ENCODE results near the gene CNTRL. TPM values are rescaled to one million over a fixed set of nuclear protein-coding genes. Genes with fewer than 3 reads are reported as not detected.
"Not testable (repeated sequence)": the region's sequence is repeated elsewhere in the genome, so short reads cannot be mapped to it uniquely, and the experiment has no call there.

Gene CNTRL, protein sequence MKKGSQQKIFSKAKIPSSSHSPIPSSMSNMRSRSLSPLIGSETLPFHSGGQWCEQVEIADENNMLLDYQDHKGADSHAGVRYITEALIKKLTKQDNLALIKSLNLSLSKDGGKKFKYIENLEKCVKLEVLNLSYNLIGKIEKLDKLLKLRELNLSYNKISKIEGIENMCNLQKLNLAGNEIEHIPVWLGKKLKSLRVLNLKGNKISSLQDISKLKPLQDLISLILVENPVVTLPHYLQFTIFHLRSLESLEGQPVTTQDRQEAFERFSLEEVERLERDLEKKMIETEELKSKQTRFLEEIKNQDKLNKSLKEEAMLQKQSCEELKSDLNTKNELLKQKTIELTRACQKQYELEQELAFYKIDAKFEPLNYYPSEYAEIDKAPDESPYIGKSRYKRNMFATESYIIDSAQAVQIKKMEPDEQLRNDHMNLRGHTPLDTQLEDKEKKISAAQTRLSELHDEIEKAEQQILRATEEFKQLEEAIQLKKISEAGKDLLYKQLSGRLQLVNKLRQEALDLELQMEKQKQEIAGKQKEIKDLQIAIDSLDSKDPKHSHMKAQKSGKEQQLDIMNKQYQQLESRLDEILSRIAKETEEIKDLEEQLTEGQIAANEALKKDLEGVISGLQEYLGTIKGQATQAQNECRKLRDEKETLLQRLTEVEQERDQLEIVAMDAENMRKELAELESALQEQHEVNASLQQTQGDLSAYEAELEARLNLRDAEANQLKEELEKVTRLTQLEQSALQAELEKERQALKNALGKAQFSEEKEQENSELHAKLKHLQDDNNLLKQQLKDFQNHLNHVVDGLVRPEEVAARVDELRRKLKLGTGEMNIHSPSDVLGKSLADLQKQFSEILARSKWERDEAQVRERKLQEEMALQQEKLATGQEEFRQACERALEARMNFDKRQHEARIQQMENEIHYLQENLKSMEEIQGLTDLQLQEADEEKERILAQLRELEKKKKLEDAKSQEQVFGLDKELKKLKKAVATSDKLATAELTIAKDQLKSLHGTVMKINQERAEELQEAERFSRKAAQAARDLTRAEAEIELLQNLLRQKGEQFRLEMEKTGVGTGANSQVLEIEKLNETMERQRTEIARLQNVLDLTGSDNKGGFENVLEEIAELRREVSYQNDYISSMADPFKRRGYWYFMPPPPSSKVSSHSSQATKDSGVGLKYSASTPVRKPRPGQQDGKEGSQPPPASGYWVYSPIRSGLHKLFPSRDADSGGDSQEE (N-terminal part only)
- 10 to 100 TPM; 45.4 to 48.6 (median 46.5) TPM for total RNA-seq

DNA sequence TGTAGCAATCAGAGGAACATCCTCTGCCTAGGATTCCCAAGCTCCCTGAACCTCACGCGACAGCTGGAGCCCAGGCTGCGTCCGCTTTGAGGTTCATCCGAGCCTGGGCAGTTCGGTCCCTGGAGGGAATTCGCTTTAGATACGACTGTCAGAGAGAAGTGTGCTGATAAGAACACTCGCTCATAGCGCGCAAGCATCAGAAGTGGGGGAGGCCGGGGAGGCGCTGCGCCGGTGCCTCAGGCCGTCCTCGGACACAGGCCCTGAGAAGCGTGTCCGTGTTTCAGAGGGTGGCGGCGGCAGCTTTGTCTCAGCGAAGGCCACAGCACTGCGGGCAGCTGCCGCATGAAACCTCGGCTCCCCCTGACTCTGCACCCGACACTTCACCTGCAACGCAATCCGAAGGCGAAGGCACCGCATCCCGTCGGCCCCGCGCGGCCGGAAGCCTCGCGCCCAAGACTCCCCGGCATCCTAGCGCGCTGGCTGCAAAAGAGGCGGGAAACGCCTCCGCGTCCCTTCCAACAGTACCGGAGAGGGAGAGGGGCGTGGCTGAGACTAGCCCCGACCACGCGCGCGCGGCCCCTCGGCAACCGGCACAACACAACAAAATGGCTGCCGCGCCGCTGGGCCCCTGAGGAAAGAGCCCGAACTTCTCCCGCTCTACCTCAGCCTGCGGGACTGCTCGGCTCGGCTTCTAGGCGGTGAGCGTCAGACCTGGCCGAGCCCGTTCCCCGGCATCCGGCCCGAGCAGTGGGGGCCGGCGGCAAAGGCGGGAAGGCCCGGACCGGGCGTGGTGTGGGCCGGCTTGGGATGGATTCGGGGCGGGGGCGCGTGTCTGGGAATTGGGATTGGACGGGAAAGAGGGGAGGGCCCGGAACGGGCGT lies at the start of gene CNTRL:
TSS of gene CNTRL (plus strand) at position 586 of the 881 bp plus-strand sequence. CDS start 13,372 bp downstream, outside the sequence.
- ATAC-seq (peak; percentile 88 to 89), DNase-seq (peak; percentile 79)
- Mint-ChIP-seq H3K36me3 (ENCODE audit: insufficient read depth) (no peaks in the 10 kb centered on the region), H3K27me3 (ENCODE audit: low read depth) (no peaks in the 10 kb centered on the region), H3K4me1 (ENCODE audit: low read depth) (peaks cover 56% of the 10 kb centered on the region), H3K9me3 (no peaks in the 10 kb centered on the region), H3K4me3 (peak within 1 kb of the TSS; percentile 99)

- no peaks in the 10 kb centered on the region for H3K36me3 Mint-ChIP-seq (ENCODE audit: insufficient read depth)
- H3K4me1 Mint-ChIP-seq (ENCODE audit: low read depth) = no peaks in the 10 kb centered on the region
- no peaks in the 10 kb centered on the region for H3K9me3 Mint-ChIP-seq
- H3K27me3 Mint-ChIP-seq (ENCODE audit: low read depth) = no peaks in the 10 kb centered on the region
- ATAC-seq (no peak), DNase-seq (no peak)
- no peak overlapping the region for H3K4me3 Mint-ChIP-seq
Measured at GRCh38 chr9:121026260-121026691, 48.5 kb upstream of the CNTRL start.

GRCh38 chr9:121026768-121027167 lies 48.0 kb upstream of the CNTRL start:
- Mint-ChIP-seq H3K4me1 (ENCODE audit: low read depth) (no peaks in the 10 kb centered on the region), H3K36me3 (ENCODE audit: insufficient read depth) (no peaks in the 10 kb centered on the region), H3K9me3 (no peaks in the 10 kb centered on the region), H3K4me3 (no peak overlapping the region), H3K27me3 (ENCODE audit: low read depth) (no peaks in the 10 kb centered on the region)
- DNase-seq (no peak), ATAC-seq (no peak)

DNA sequence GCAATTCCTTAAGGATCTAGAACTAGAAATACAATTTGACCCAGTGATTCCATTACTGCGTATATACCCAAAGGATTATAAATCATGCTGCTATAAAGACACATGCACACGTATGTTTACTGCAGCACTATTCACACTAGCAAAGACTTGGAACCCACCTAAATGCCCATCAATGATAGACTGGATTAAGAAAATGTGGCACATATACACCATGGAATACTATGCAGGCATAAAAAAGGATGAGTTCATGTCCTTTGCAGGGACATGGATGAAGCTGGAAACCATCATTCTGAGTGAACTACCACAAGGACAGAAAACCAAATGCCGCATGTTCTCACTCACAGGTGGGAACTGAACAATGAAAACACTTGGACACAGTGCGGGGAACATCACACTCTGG lies 46.5 kb upstream of the CNTRL start:
- H3K9me3 Mint-ChIP-seq; H3K4me1 Mint-ChIP-seq (ENCODE audit: low read depth); H3K27me3 Mint-ChIP-seq (ENCODE audit: low read depth); H3K4me3 Mint-ChIP-seq; DNase-seq; ATAC-seq; H3K36me3 Mint-ChIP-seq (ENCODE audit: insufficient read depth): not testable (repeated sequence)

DNA sequence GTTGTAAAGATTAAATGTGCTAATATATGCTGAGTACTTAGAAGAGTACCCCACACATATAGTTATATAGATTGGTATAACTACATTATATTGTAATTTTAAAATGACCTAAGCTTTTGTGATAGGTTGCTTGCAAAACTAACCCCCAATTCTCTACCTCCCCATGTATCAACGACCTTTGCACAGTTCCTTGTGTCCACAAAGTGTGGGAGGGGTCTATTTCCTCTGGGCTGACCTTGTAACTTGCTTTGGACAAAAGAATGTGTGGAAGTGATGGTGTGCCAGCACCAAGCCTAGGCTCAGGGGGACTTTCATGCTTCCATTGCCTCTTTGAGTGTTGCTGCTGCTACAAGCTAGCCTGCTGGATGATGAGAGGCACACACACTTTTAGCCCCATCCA lies 45.3 kb upstream of the CNTRL start:
- no peak for ATAC-seq
- H3K27me3 Mint-ChIP-seq (ENCODE audit: low read depth) = no peaks in the 10 kb centered on the region
- H3K4me1 Mint-ChIP-seq (ENCODE audit: low read depth) = no peaks in the 10 kb centered on the region
- H3K9me3 Mint-ChIP-seq = no peaks in the 10 kb centered on the region
- no peak overlapping the region for H3K4me3 Mint-ChIP-seq
- H3K36me3 Mint-ChIP-seq (ENCODE audit: insufficient read depth) = no peaks in the 10 kb centered on the region
- no peak for DNase-seq

DNA sequence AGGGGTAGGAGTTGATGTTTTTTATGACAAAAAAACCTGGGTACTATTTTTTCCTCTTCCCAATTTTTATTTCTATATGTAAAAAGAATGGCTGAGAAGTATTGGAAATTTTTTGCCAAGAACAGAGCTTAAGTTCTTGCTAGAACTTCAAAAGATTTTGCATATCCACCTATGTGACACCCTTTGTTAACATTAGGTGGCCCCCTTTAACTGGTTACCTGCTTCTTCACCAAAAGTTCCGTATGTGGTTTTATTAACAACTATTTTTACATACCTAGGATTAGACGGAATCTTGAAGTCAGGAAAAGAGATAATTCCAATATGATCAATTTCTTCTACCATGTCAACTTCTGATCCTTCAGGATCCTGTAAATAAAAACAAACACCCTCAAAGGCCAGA lies 40.2 kb upstream of the CNTRL start:
- Mint-ChIP-seq H3K36me3 (ENCODE audit: insufficient read depth) (peaks cover 4% of the 10 kb centered on the region), H3K4me1 (ENCODE audit: low read depth) (no peaks in the 10 kb centered on the region), H3K9me3 (peaks cover 6% of the 10 kb centered on the region), H3K27me3 (ENCODE audit: low read depth) (no peaks in the 10 kb centered on the region), H3K4me3 (no peak overlapping the region)
- ATAC-seq (no peak), DNase-seq (no peak)

DNA sequence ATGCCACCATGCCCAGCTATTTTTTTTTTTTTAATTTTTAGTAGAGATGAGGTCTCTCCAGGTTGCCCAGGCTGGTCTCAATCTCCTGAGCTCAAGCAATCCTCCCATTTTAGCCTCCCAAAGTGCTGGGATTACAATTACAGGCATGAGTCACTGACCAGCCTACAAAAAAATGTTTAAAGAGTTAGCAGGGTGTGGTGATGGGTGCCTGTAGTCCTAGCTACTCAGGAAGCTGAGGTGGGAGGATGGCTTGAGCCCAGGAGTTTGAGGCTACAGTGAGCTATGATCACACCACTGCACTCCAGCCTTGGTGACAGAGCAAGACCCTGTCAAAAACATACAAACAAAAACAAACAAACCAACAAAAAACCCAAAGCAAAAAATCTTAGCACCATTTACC lies 39.0 kb upstream of the CNTRL start:
- not testable (repeated sequence) for H3K4me1 Mint-ChIP-seq (ENCODE audit: low read depth); DNase-seq; ATAC-seq; H3K27me3 Mint-ChIP-seq (ENCODE audit: low read depth); H3K4me3 Mint-ChIP-seq; H3K36me3 Mint-ChIP-seq (ENCODE audit: insufficient read depth); H3K9me3 Mint-ChIP-seq

DNA sequence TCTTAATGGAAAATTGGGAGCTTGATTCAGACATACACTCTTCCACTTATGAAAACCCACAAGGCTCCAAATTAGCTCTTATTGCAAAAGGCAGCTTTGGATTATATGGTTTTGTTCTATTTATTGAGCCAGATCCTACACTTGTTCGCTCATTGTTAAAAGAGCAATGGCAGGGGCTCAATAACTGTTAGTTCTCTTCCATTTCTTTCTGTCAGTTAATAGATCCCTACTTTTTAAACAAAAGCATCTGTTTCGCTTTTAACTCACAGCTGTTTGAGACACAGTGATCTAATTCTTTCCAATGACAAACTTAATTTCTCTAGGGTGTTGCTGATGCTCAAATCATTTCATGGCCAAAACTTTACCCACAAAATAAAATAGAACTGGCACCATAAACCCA lies 36.4 kb upstream of the CNTRL start:
- H3K27me3 Mint-ChIP-seq (ENCODE audit: low read depth) = no peaks in the 10 kb centered on the region
- no peaks in the 10 kb centered on the region for H3K4me1 Mint-ChIP-seq (ENCODE audit: low read depth)
- no peak for ATAC-seq
- peaks cover 4% of the 10 kb centered on the region for H3K36me3 Mint-ChIP-seq (ENCODE audit: insufficient read depth)
- DNase-seq = no peak
- H3K4me3 Mint-ChIP-seq = no peak overlapping the region
- H3K9me3 Mint-ChIP-seq = peaks cover 6% of the 10 kb centered on the region

DNA sequence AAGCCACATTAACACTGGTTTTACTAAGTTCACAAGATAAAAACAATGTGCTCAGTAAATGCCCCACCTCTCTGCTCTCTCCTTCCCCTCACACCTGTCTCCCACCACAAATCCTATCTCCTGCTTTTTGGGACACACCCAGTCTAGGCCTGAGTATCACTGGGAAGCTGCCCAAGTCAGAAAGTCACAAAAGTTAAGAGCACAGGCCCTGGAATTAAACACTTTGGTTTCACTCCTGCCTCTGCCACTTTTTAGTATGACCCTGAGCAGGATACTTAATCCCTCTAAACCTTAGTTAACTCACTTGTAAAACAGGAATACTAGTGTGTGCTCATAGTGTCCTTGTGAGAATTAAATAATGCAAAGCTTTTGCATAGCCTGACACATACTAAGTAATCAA lies 36.0 kb upstream of the CNTRL start:
- DNase-seq (no peak), ATAC-seq (no peak)
- Mint-ChIP-seq H3K4me1 (ENCODE audit: low read depth) (no peaks in the 10 kb centered on the region), H3K27me3 (ENCODE audit: low read depth) (no peaks in the 10 kb centered on the region), H3K9me3 (peaks cover 6% of the 10 kb centered on the region), H3K4me3 (no peak overlapping the region), H3K36me3 (ENCODE audit: insufficient read depth) (peaks cover 4% of the 10 kb centered on the region)

DNA sequence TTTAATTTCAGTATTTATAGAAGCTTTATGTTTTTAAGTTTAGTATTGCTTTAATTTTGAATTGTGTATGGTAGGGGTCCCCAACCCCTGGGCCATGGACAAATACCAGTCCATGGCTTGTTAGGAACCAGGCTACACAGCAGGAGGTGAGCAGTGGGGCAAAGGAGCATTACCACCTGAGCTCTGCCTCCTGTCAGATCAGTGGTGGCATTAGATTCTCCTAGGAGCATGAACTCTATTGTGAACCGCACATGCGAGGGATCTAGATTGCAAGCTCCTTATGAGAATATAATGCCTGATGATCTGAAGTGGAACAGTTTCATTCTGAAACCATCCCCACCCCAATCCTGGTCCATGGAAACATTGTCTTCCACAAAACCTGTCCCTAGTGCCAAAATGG lies 26.6 kb upstream of the CNTRL start:
- DNase-seq = no peak
- no peaks in the 10 kb centered on the region for H3K4me1 Mint-ChIP-seq (ENCODE audit: low read depth)
- no peaks in the 10 kb centered on the region for H3K27me3 Mint-ChIP-seq (ENCODE audit: low read depth)
- H3K9me3 Mint-ChIP-seq = no peaks in the 10 kb centered on the region
- no peaks in the 10 kb centered on the region for H3K36me3 Mint-ChIP-seq (ENCODE audit: insufficient read depth)
- ATAC-seq = no peak
- no peak overlapping the region for H3K4me3 Mint-ChIP-seq

DNA sequence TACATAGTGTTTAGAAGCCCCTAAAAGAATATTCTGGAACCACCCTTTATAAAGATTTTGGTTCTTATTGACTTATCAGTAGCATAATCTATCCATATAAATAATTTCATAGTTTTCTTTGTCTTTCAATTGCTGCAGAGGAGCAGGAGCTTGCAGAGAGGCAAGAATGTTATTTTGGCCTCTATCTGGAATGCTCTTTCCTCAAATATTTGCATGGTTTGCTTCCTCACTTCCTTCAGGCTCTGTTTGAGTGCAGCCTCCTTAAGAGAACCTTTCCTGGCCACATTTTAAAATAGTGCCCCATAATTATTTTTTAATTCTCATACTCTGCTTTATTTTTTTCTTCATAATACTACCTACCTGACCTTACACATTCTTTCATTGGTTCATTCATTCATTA lies 26.1 kb upstream of the CNTRL start:
- H3K4me1 Mint-ChIP-seq (ENCODE audit: low read depth) = no peaks in the 10 kb centered on the region
- H3K9me3 Mint-ChIP-seq = no peaks in the 10 kb centered on the region
- H3K36me3 Mint-ChIP-seq (ENCODE audit: insufficient read depth) = no peaks in the 10 kb centered on the region
- no peaks in the 10 kb centered on the region for H3K27me3 Mint-ChIP-seq (ENCODE audit: low read depth)
- no peak for DNase-seq
- no peak overlapping the region for H3K4me3 Mint-ChIP-seq
- no peak for ATAC-seq

DNA sequence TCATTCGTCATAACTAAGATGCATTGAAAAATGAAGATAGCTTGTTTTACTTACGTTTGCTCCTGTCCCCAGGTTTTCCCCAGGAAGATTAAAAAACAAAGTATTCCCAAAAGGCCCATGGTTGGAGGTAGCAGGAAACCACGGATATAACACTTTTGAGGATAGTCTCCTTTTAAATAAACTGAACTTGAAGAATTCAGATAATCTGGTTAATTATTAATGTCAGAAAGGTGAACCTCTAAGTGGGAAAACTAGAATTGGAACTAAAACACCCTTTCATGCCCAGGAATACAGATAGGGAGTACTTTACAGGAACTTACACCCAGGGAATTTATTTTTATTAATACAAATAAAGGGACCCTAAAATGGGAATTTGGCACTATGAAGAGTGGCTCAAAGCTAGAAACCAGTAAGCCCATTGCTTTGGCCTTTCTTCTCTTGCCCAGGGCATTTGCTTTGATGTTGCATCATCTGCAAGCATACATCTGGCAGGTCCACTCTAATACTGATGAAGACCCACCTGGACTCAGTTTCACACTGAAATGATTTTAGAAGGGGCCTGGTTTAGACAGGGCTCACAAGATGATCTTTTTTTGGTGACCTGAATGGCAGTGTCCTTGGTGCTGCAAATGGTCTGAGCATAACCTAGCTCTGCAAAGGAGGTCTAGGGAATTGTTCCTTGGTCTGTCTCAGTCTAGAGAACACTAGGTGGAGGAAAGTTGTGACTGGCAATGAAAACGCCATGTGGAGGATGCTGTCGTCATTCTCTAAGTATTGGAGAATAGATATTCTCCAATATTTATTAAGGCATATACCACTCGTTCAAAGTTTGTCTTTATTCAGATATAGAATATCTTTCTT lies 24.4 kb upstream of the CNTRL start, which contains the start of gene C5:
TSS of gene C5 (minus strand) at position 148 of the 861 bp plus-strand sequence. CDS start at position 119, 29 bp downstream.
- DNase-seq = no peak
- no peaks in the 10 kb centered on the region for H3K27me3 Mint-ChIP-seq (ENCODE audit: low read depth)
- peaks cover 3% of the 10 kb centered on the region for H3K36me3 Mint-ChIP-seq (ENCODE audit: insufficient read depth)
- no peaks in the 10 kb centered on the region for H3K9me3 Mint-ChIP-seq
- no peaks in the 10 kb centered on the region for H3K4me1 Mint-ChIP-seq (ENCODE audit: low read depth)
- H3K4me3 Mint-ChIP-seq = no peak within 1 kb of the TSS
- ATAC-seq = no peak

DNA sequence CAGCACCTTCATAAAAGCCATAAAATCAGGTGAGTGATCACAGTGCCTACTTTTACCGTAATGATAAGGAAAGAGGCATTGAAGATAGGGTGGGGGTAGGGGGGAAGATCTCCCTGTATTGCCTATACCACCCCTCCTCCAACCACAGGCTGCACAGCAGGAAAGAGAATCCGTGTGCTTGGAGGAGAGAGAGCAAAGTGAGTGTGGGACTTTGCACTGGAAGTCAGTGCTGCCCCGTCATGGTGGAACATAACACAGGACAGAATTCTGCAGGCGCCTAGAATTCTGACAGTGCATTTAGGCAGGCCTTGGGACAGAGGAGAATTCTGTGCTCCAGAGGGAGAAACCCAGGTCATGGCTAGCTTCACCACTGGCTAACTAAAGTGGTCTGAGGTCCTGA lies 21.2 kb upstream of the CNTRL start:
- Mint-ChIP-seq H3K4me1 (ENCODE audit: low read depth) (no peaks in the 10 kb centered on the region), H3K36me3 (ENCODE audit: insufficient read depth) (peaks cover 9% of the 10 kb centered on the region), H3K4me3 (no peak overlapping the region), H3K27me3 (ENCODE audit: low read depth) (no peaks in the 10 kb centered on the region), H3K9me3 (peaks cover 7% of the 10 kb centered on the region)
- DNase-seq (no peak), ATAC-seq (no peak)
